T47D (cell line): ENCODE data around the gene ATAD5.
"Not testable (repeated sequence)": the region's sequence is repeated elsewhere in the genome, so short reads cannot be mapped to it uniquely, and the experiment has no call there.

Source experiments
- DNase-seq, 2 experiments: peaks; one replicate each; pipeline versions ENCODE4 v3.0.0 to v3.0.0-alpha.2; 2011 to 2012; ENCODE audit warnings: low read depth in 1 of 2, low spot score in 1 of 2
- JUND ChIP-seq: IDR thresholded peaks from 2 replicates; pipeline ENCODE4 v1.6.1; 2012; ENCODE audit warnings: low read depth
- in situ Hi-C: cut with HindIII; loops from 2 replicates; pipeline ENCODE4 v1.10.0; 2016; ENCODE audit warnings: low sequenced_read_pairs, low pct_unique_long_range_greater_than_20kb

ATAD5 gene

DNA sequence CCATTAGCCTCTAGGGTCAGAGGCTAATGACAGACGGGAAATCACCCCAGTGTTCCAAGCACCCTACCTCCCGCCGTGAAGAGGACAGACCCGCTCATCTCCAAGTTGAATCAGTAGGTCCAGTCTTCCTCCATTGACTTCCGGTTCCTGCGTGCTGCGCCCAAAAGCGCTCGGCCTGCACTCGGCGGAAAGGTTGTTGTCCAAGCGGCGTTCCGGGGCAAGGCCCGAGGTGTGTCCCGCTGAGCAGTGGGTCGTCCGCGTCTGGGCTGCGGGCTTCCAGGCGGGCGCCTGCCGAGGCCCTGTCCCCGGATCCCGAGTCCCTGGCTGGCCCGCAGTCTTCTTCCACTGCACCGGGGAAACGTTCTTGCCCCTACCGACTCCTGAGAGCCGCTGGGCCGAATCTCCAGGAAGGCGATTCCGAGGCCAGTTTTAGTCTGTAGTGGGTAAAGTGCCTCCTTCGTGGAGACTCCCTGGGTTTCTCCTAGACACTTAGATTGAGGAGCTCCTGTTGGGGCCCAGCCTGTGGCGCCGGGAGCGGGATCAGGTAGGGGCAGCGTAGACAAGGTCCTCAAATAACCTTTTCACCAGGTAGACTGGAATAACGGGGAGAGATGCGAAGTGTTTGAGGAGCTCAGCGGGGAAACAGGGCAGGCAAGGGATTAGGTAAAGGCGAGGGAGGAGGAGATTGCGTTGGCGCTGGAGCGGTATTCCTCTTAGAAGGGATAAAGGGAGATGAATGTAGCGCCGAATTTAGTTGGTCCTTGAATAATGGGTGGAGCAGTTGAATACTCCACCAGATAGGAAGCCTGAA, 74.5 kb downstream of the ATAD5 start, which contains the start of gene TEFM:
Gene TEFM (minus strand): TSS at position 138 of the 811 bp plus-strand sequence. CDS start 40 bp downstream, at position 98.
- DNase-seq: peak; percentile 89 to 95
- TF ChIP-seq JUND: no peak
- in situ Hi-C loops: no loop called here

DNA sequence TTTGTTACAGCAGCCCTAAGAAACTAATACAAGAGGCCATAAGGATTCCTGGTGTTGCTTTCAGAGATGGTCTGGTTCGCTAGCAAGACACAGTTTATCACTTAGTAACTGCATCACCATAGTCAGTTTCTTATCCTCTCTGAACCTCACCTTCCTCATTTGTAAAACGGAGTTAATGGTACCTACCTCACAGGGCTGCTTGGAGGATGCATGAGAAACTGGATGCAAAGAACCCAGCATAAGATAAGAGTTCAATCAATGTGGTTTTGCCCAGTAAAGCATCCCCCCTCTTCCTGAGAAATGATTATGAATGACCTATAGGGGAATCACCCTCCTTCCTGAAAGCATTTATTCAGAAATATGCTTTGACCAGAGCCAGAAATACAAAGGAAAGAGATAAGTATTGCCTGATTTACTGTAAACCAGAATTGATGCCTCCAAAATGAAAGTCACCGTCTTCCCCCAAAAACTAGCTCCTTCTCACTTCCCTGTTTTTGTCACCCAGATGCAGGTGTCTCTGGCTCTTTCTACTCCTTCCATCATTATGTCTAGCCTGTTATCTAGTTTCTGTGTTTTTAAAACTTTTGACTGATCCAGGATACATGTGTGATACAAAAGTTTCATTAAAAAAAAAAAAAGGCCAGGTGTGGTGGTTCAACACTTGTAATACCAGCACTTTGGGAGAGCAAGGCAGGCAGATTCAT, 77.1 kb downstream of the ATAD5 start:
- no peak for TF ChIP-seq JUND
- no peak for DNase-seq
- in situ Hi-C loops: no loop called here

DNA sequence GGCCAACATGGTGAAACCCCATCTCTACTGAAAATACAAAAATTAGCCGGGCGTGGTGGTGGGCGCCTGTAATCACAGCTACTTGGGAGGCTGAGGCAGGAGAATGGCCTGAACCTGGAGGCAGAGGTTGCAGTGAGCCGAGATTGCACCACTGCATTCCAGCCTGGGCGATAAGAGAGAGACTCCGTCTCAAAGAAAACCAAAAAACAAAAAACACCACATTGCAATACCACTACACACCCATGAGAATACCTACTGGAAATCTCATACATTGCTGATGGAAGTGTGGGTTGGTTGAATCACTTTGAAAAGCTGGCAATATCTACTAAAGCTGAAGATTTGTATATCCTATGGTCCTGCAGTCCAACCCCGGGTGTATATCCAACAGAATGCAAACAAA, 78.4 kb downstream of the ATAD5 start:
- in situ Hi-C loops, DNase-seq: not testable (repeated sequence)

GRCh38 chr17:30913955-30914354, 82.2 kb downstream of the ATAD5 start:
- in situ Hi-C loops: no loop called here
- TF ChIP-seq JUND: no peak
- no peak for DNase-seq

GRCh38 chr17:30915833-30916611, 84.3 kb downstream of the ATAD5 start:
- in situ Hi-C loops: no loop called here
- DNase-seq: no peak
- TF ChIP-seq JUND: no peak

DNA sequence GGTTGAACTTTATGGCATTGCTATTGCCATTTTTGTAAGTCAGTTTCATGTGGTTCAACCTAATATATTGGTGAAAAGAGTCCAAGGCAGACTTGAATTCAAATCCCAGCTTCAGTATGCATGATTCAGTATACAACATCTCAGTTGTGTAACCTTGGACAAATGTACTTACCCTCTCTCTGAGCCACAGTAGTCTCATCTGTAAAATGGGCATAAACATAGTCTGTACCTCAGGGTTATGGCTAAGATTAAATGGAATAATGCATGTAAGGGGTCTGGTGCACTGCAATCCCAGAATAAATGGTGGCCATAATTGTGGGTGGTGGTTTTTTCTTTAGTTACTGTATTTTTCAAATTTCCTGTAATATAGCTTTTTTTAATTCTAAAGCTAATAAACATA, 85.3 kb downstream of the ATAD5 start:
- no peak for TF ChIP-seq JUND
- DNase-seq: no peak
- in situ Hi-C loops: no loop called here

DNA sequence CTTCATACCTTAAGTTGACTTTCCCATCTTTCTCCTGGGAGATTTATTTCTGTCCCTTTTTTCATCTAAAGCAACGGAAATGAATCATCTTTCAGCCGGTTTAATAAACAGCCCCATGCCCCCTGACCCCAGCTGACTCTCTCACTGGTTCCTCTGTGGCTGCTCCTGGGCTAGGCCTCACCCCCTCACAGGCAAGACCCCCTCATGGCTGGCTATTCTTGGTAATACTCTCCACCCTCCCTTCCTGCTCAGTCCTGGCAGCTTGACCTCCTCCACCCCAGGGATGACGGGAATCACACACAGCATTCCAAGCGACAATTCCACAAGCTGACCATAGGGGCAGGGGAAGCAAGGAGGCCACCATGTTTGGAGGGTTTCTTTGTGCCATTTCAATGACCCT, 88.5 kb downstream of the ATAD5 start:
- DNase-seq: no peak
- no peak for TF ChIP-seq JUND

GRCh38 chr17:30920683-30921543, 89.1 kb downstream of the ATAD5 start:
- in situ Hi-C loops: no loop called here

More for the DNA sequence above, 88.5 kb downstream of the ATAD5 start:
- in situ Hi-C loops: no loop called here

GRCh38 chr17:30921544-30922196, 89.9 kb downstream of the ATAD5 start, which contains the start of gene ADAP2:
Gene ADAP2 (plus strand): TSS chr17:30921945. CDS start chr17:30922015, 70 bp downstream.
- DNase-seq: peak; percentile 80 to 83
- in situ Hi-C loops: no loop called here
- TF ChIP-seq JUND: no peak

More at GRCh38 chr17:30920683-30921543, 89.1 kb downstream of the ATAD5 start:
- DNase-seq: peak in 1 of 2 experiments; percentile 59
- no peak for TF ChIP-seq JUND

DNA sequence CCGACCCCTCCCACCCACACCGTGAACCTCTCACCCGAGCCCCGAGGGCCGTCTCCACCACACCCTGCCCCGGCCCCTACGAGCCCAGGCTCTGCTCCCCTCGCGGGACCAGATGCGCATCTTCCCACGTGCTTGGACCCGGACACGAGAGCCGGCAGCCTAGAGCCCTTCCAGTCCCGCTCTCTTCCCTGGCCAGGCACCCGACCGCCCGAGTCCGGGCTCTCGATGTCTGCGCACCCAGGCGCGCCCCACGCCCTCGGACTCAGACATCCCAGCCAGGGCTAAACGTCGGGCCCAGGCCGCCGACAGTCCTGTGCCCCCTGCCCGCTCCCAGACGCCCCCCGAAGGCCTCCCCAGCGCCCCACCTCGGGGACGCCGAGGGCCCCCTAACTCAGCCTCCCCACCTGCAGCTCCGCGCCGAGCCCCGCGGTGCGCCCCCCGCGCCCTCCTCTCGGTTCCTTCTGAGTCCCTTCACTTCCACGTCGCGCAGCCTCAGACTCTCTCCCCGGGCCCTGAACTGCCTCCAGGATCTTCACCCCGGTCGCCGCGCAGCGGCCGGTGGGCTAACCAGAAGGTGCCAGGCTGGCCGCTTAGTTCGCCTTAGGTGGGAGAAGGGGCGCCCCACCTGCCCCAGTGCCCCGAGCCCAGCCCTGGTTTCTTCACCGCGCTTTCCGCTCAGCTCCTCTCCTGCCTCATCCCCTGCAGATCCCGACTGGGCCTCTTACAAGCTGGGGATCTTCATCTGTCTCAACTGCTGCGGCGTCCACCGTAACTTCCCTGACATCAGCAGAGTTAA, 90.7 kb downstream of the ATAD5 start:
- DNase-seq: peak in 1 of 2 experiments; percentile 28
- in situ Hi-C loops: no loop called here
- no peak for TF ChIP-seq JUND

DNA sequence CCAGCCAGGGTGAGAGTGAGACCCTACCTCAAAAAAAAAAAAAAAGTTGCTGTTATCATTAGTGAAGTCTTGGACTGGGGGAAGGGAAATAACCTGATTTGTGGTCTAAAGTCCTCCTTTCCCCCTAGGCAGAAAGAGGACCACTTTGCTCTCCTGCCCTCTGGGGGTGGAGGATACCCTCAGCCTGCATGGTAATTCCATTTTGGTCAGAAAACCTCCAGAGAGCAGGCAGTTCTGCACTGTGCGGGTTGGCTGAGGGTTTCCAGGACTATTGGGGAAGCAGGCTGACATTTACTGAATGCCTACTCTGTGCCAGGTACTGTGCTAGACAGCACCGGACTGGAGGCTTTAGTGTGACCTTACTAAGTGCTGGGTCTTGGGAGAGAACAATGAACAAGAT, 92.6 kb downstream of the ATAD5 start:
- TF ChIP-seq JUND: no peak
- in situ Hi-C loops: no loop called here
- DNase-seq: no peak
